Right atrium auricular region (tissue), 2 donors: ENCODE results near the gene ERG. TPM values are rescaled to one million over a fixed set of nuclear protein-coding genes. Genes with fewer than 3 reads are reported as not detected.
A peak's percentile ranks its signal among the peaks of the same experiment; 100 is the strongest.

Experiments used
- DNase-seq: peaks from one replicate; pipeline ENCODE4 v3.0.0-alpha.2; 2019; ENCODE audit warnings: low spot score
- H3K27ac ChIP-seq, 2 donors: fragments of 200-600 bp; sonication (generic); 1 replicate in 1 of 2; 2 replicates in 1 of 2; pipeline ENCODE4 v1.5.1; 2016 to 2019
- H3K27me3 ChIP-seq, 2 donors: fragments of 200-600 bp; sonication (generic); one replicate each; pipeline versions ENCODE4 v1.5.1 to v1.6.0; 2017 to 2019
- H3K36me3 ChIP-seq: fragments of 200-600 bp; sonication (generic); one replicate; pipeline ENCODE4 v1.5.1; 2016
- H3K4me1 ChIP-seq, 2 donors: fragments of 200-600 bp; sonication (generic); one replicate each; pipeline versions ENCODE4 v1.5.1 to v1.6.0; 2017 to 2019
- H3K4me3 ChIP-seq, 2 donors: fragments of 200-600 bp; sonication (generic); 1 replicate in 1 of 2; 2 replicates in 1 of 2; pipeline ENCODE4 v1.5.1; 2017 to 2019; ENCODE audit warnings: mild to moderate bottlenecking in 1 of 2, moderate library complexity in 1 of 2
- H3K9me3 ChIP-seq, 2 donors: fragments of 200-600 bp; sonication (generic); one replicate each; pipeline ENCODE4 v1.5.1; 2019
- total RNA-seq, 2 donors: library from RNA; depleted of rRNA; stranded (reverse); fragments of >200 nt; gene quantifications; one replicate each; pipeline ENCODE4 v1.1.0, GENCODE V29; 2016
- TF ChIP-seq, protein P1 (sequence below), 2 donors: fragments of 200-600 bp; sonication (generic); IDR thresholded peaks; one replicate each; pipeline ENCODE4 v1.5.1; 2019; ENCODE audit warnings: antibody characterized with exemption in 2 of 2

ERG gene
- total RNA-seq, 2 donors from 2014 or later, result 6.3 to 13.2 TPM

- peak overlapping the region in 1 of 2 donors; percentile 19 for H3K27ac ChIP-seq
- H3K36me3 ChIP-seq, result no peaks in the 10 kb centered on the region
- H3K9me3 ChIP-seq, result no peaks in the 10 kb centered on the region
- peak; percentile 60 for DNase-seq
- peak overlapping the region in 1 of 2 donors; percentile 11 for H3K4me3 ChIP-seq
- H3K4me1 ChIP-seq, result peaks cover 0 to 34% of the 10 kb centered on the region in 2 donors
- no peaks in the 10 kb centered on the region for H3K27me3 ChIP-seq
- TF ChIP-seq, protein P1, sequence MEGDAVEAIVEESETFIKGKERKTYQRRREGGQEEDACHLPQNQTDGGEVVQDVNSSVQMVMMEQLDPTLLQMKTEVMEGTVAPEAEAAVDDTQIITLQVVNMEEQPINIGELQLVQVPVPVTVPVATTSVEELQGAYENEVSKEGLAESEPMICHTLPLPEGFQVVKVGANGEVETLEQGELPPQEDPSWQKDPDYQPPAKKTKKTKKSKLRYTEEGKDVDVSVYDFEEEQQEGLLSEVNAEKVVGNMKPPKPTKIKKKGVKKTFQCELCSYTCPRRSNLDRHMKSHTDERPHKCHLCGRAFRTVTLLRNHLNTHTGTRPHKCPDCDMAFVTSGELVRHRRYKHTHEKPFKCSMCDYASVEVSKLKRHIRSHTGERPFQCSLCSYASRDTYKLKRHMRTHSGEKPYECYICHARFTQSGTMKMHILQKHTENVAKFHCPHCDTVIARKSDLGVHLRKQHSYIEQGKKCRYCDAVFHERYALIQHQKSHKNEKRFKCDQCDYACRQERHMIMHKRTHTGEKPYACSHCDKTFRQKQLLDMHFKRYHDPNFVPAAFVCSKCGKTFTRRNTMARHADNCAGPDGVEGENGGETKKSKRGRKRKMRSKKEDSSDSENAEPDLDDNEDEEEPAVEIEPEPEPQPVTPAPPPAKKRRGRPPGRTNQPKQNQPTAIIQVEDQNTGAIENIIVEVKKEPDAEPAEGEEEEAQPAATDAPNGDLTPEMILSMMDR (IDR thresholded peaks at IDR 0.05), result no peak
Measured at GRCh38 chr21:38434913-38435533, 63.3 kb downstream of the ERG start.

DNA sequence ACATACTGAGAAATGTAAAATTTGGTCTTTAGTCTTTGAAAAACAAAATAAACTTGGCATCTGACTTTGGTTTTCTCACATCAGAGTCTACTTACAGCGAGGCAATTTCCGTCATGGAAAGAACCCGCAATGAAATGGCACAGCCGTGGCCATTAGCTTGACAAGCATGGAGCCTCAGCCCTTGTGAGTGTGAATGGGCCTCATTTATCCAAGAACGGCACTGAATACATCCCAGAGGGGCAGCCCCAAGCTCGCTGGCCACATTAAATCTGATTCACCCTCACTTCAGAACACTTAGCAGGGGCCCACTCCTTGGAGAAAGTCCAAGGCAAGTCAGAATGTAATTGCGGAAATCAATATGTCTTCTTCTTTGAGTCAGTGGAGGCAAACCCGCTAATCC lies 64.8 kb downstream of the ERG start:
- H3K4me3 ChIP-seq, result no peak overlapping the region
- H3K27me3 ChIP-seq, result no peaks in the 10 kb centered on the region
- H3K9me3 ChIP-seq, result no peaks in the 10 kb centered on the region
- peak; percentile 26 for DNase-seq
- TF ChIP-seq, protein P1 (IDR thresholded peaks at IDR 0.05), result no peak
- no peak overlapping the region for H3K27ac ChIP-seq
- H3K4me1 ChIP-seq, result peaks cover 0 to 18% of the 10 kb centered on the region in 2 donors
- no peaks in the 10 kb centered on the region for H3K36me3 ChIP-seq

DNA sequence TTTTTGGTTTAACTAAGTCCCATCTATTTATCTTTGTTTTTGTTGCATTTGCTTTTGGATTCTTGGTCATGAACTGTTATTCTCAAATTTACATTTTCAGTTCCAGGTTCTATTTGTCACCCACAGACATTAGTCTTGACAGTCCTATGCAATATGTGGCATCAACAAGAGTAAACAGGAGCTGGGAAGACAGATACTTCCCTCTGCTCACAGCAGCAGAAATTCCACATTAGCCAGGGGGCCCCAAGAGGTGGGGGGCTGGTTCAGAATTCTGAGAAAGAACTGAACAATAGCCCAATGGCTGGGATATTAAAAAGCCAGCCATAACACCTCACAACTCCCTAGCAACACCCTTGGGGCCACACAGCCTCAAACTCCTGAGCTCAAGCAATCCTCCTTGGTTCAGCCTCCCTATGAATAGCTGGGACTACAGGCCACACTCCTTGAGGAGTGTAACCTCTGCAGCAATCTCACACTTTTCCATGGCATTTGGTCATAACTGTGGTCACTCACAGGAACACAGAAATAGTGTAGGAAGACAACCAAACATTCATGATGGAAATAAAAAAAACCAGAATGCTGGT lies 67.8 kb downstream of the ERG start:
- no peak overlapping the region for H3K27ac ChIP-seq
- no peak for DNase-seq

DNA sequence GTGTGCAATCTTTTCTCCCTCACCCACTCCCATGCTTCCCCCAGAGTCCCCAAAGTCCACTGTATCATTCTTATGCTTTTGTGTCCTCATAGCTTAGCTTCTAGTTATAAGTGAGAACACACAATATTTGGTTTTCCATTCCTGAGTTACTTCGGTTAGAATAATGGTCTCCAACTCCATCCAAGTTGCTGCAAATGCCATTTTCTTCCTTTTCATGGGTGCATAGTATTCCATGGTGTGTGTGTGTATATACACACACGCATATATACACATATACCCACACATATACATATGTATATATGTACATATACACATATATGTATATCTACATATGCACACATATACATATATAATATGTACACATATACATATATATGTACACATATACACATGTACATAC lies 69.3 kb downstream of the ERG start:
- Histone ChIP-seq H3K4me3 (no peak overlapping the region), H3K9me3 (no peaks in the 10 kb centered on the region), H3K36me3 (no peaks in the 10 kb centered on the region), H3K4me1 (no peaks in the 10 kb centered on the region), H3K27ac (no peak overlapping the region), H3K27me3 (no peaks in the 10 kb centered on the region)
- DNase-seq, result no peak
- TF ChIP-seq, protein P1 (IDR thresholded peaks at IDR 0.05), result no peak

More for the DNA sequence above, 67.8 kb downstream of the ERG start:
- TF ChIP-seq, protein P1 (IDR thresholded peaks at IDR 0.05), result no peak
- Histone ChIP-seq H3K36me3 (no peaks in the 10 kb centered on the region), H3K9me3 (no peaks in the 10 kb centered on the region), H3K27me3 (no peaks in the 10 kb centered on the region), H3K4me3 (no peak overlapping the region), H3K4me1 (peaks cover 0 to 14% of the 10 kb centered on the region in 2 donors)

DNA sequence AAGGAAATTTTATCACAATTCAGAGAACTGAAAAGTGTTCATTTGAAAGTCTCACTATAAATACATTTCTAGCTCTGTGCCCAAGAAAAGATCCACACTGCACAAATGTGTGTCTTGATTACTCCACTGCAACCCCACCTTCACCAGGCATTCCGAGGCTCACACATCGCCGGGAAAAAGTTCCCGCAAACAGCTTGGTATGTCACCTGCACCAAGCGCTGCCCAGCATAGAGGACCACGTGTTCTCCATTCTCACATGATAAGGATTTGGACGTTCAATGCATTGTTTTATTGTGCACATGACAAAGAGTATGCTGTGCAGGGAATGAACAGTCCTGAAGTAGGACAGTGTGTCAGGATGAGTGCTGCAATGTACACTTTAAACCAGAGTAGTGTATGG lies 70.1 kb downstream of the ERG start:
- TF ChIP-seq, protein P1 (IDR thresholded peaks at IDR 0.05), result no peak
- Histone ChIP-seq H3K36me3 (no peaks in the 10 kb centered on the region), H3K27me3 (no peaks in the 10 kb centered on the region), H3K4me3 (no peak overlapping the region), H3K27ac (no peak overlapping the region), H3K4me1 (no peaks in the 10 kb centered on the region), H3K9me3 (no peaks in the 10 kb centered on the region)
- DNase-seq, result no peak
